ENCODE measurements around the gene CCDC117.
"Not testable (repeated sequence)": the region's sequence is repeated elsewhere in the genome, so short reads cannot be mapped to it uniquely, and the experiment has no call there.

The CCDC117 gene

GRCh38 chr22:28750471-28750881, 22.0 kb upstream of the CCDC117 start:
- no peak overlapping the region for H3K4ac ChIP-seq (ENCODE audit: low read depth in 1 of 2, low read length in 2 of 2)
- no peak overlapping the region for H2AFZ ChIP-seq (ENCODE audit: low read depth, low read length)
- H3K79me1 ChIP-seq (replicated peaks; ENCODE audit: low read length, poor library complexity, severe bottlenecking) = peaks cover 6% of the 10 kb centered on the region
- H4K91ac ChIP-seq (ENCODE audit: low read length) = no peak overlapping the region
- H3K4me3 ChIP-seq (ENCODE audit: insufficient read depth in 1 of 2, low read depth in 1 of 2, low read length in 2 of 2) = no peak overlapping the region
- H3K36me3 ChIP-seq (ENCODE audit: control insufficient read depth in 1 of 2, insufficient read depth in 2 of 2, low read depth in 1 of 2, low read length in 2 of 2) = peaks cover 29 to 67% of the 10 kb centered on the region in 2 experiments
- no peak overlapping the region for H2BK12ac ChIP-seq (ENCODE audit: low read length in 2 of 2)
- no peaks in the 10 kb centered on the region for H3K4me1 ChIP-seq (ENCODE audit: control insufficient read depth, insufficient read depth, low read depth, low read length)
- H3K9me3 ChIP-seq (ENCODE audit: control insufficient read depth, low read length) = no peaks in the 10 kb centered on the region
- no peak overlapping the region for H2BK15ac ChIP-seq (ENCODE audit: low read depth, poor library complexity, severe bottlenecking)
- no peak overlapping the region for H3K18ac ChIP-seq (ENCODE audit: low read depth in 1 of 2, low read length in 2 of 2)
- H2BK5ac ChIP-seq (ENCODE audit: low read depth, low read length, poor library complexity, severe bottlenecking) = no peak overlapping the region
- 88% methylated on average over 2 of the region's 6 CpGs for WGBS
- H3K4me2 ChIP-seq (ENCODE audit: low read length, poor library complexity, severe bottlenecking) = no peak overlapping the region
- no peak overlapping the region for H3K9ac ChIP-seq (ENCODE audit: low read length)
- no peak for DNase-seq
- H2BK120ac ChIP-seq (ENCODE audit: low read depth, low read length) = no peak overlapping the region
- no peak overlapping the region for H4K8ac ChIP-seq (ENCODE audit: low read length)
- peak overlapping the region; percentile 77 for H2AK5ac ChIP-seq (ENCODE audit: low read length, severe bottlenecking)
- no peak overlapping the region for H3K14ac ChIP-seq (ENCODE audit: low read length in 2 of 2)
- peak overlapping the region; percentile 74 for H3K27ac ChIP-seq (ENCODE audit: low read length, poor library complexity, severe bottlenecking)
- no peak overlapping the region for H3K23ac ChIP-seq (ENCODE audit: low read length in 2 of 2)
- no peaks in the 10 kb centered on the region for H3K27me3 ChIP-seq (ENCODE audit: control insufficient read depth in 1 of 2, insufficient read depth in 1 of 2, low read length in 2 of 2)

- H2BK5ac ChIP-seq (ENCODE audit: low read depth, low read length, poor library complexity, severe bottlenecking); H2AK5ac ChIP-seq (ENCODE audit: low read length, severe bottlenecking); H2BK15ac ChIP-seq (ENCODE audit: low read depth, poor library complexity, severe bottlenecking); H3K79me1 ChIP-seq (replicated peaks; ENCODE audit: low read length, poor library complexity, severe bottlenecking); H3K4ac ChIP-seq (ENCODE audit: low read depth in 1 of 2, low read length in 2 of 2); H4K91ac ChIP-seq (ENCODE audit: low read length); H3K14ac ChIP-seq (ENCODE audit: low read length in 2 of 2); H3K27me3 ChIP-seq (ENCODE audit: control insufficient read depth in 1 of 2, insufficient read depth in 1 of 2, low read length in 2 of 2); DNase-seq; H2BK120ac ChIP-seq (ENCODE audit: low read depth, low read length); H4K8ac ChIP-seq (ENCODE audit: low read length); H3K27ac ChIP-seq (ENCODE audit: low read length, poor library complexity, severe bottlenecking); H3K23ac ChIP-seq (ENCODE audit: low read length in 2 of 2); H3K9ac ChIP-seq (ENCODE audit: low read length); H3K9me3 ChIP-seq (ENCODE audit: control insufficient read depth, low read length); H3K4me3 ChIP-seq (ENCODE audit: insufficient read depth in 1 of 2, low read depth in 1 of 2, low read length in 2 of 2); H2AFZ ChIP-seq (ENCODE audit: low read depth, low read length); H3K4me1 ChIP-seq (ENCODE audit: control insufficient read depth, insufficient read depth, low read depth, low read length); H2BK12ac ChIP-seq (ENCODE audit: low read length in 2 of 2); H3K18ac ChIP-seq (ENCODE audit: low read depth in 1 of 2, low read length in 2 of 2); H3K4me2 ChIP-seq (ENCODE audit: low read length, poor library complexity, severe bottlenecking): not testable (repeated sequence)
- peaks cover 6 to 36% of the 10 kb centered on the region in 2 experiments for H3K36me3 ChIP-seq (ENCODE audit: control insufficient read depth in 1 of 2, insufficient read depth in 2 of 2, low read depth in 1 of 2, low read length in 2 of 2)
- 93% methylated on average over 3 of the region's 3 CpGs for WGBS
These were observed 18.0 kb upstream of the CCDC117 start for GRCh38 chr22:28754512-28754911.

GRCh38 chr22:28759861-28760560, 12.5 kb upstream of the CCDC117 start:
- H3K14ac ChIP-seq (ENCODE audit: low read length in 2 of 2) = no peak overlapping the region
- H3K4ac ChIP-seq (ENCODE audit: low read depth in 1 of 2, low read length in 2 of 2) = no peak overlapping the region
- H4K8ac ChIP-seq (ENCODE audit: low read length) = no peak overlapping the region
- H2AFZ ChIP-seq (ENCODE audit: low read depth, low read length) = no peak overlapping the region
- H3K4me1 ChIP-seq (ENCODE audit: control insufficient read depth, insufficient read depth, low read depth, low read length) = no peaks in the 10 kb centered on the region
- H3K79me1 ChIP-seq (replicated peaks; ENCODE audit: low read length, poor library complexity, severe bottlenecking) = no peaks in the 10 kb centered on the region
- no peak overlapping the region for H2BK12ac ChIP-seq (ENCODE audit: low read length in 2 of 2)
- no peak overlapping the region for H2BK5ac ChIP-seq (ENCODE audit: low read depth, low read length, poor library complexity, severe bottlenecking)
- no peaks in the 10 kb centered on the region for H3K9me3 ChIP-seq (ENCODE audit: control insufficient read depth, low read length)
- H3K23ac ChIP-seq (ENCODE audit: low read length in 2 of 2) = no peak overlapping the region
- no peak overlapping the region for H3K4me3 ChIP-seq (ENCODE audit: insufficient read depth in 1 of 2, low read depth in 1 of 2, low read length in 2 of 2)
- H3K9ac ChIP-seq (ENCODE audit: low read length) = no peak overlapping the region
- H3K36me3 ChIP-seq (ENCODE audit: control insufficient read depth in 1 of 2, insufficient read depth in 2 of 2, low read depth in 1 of 2, low read length in 2 of 2) = peaks cover 0 to 6% of the 10 kb centered on the region in 2 experiments
- no peak overlapping the region for H3K18ac ChIP-seq (ENCODE audit: low read depth in 1 of 2, low read length in 2 of 2)
- WGBS = 81% methylated on average over 3 of the region's 3 CpGs
- H3K27me3 ChIP-seq (ENCODE audit: control insufficient read depth in 1 of 2, insufficient read depth in 1 of 2, low read length in 2 of 2) = no peaks in the 10 kb centered on the region
- no peak overlapping the region for H2AK5ac ChIP-seq (ENCODE audit: low read length, severe bottlenecking)
- DNase-seq = peak; percentile 15
- no peak overlapping the region for H3K4me2 ChIP-seq (ENCODE audit: low read length, poor library complexity, severe bottlenecking)
- no peak overlapping the region for H2BK120ac ChIP-seq (ENCODE audit: low read depth, low read length)
- H2BK15ac ChIP-seq (ENCODE audit: low read depth, poor library complexity, severe bottlenecking) = no peak overlapping the region
- no peak overlapping the region for H3K27ac ChIP-seq (ENCODE audit: low read length, poor library complexity, severe bottlenecking)
- H4K91ac ChIP-seq (ENCODE audit: low read length) = no peak overlapping the region

GRCh38 chr22:28761449-28761755, 11.1 kb upstream of the CCDC117 start:
- no peaks in the 10 kb centered on the region for H3K9me3 ChIP-seq (ENCODE audit: control insufficient read depth, low read length)
- 93% methylated on average over 10 of the region's 10 CpGs for WGBS
- no peak overlapping the region for H3K14ac ChIP-seq (ENCODE audit: low read length in 2 of 2)
- no peak overlapping the region for H4K91ac ChIP-seq (ENCODE audit: low read length)
- no peak for DNase-seq
- H3K4ac ChIP-seq (ENCODE audit: low read depth in 1 of 2, low read length in 2 of 2) = no peak overlapping the region
- no peak overlapping the region for H3K4me3 ChIP-seq (ENCODE audit: insufficient read depth in 1 of 2, low read depth in 1 of 2, low read length in 2 of 2)
- H3K23ac ChIP-seq (ENCODE audit: low read length in 2 of 2) = no peak overlapping the region
- H2BK15ac ChIP-seq (ENCODE audit: low read depth, poor library complexity, severe bottlenecking) = no peak overlapping the region
- H2AFZ ChIP-seq (ENCODE audit: low read depth, low read length) = no peak overlapping the region
- H2BK5ac ChIP-seq (ENCODE audit: low read depth, low read length, poor library complexity, severe bottlenecking) = no peak overlapping the region
- no peak overlapping the region for H3K4me2 ChIP-seq (ENCODE audit: low read length, poor library complexity, severe bottlenecking)
- H2BK12ac ChIP-seq (ENCODE audit: low read length in 2 of 2) = no peak overlapping the region
- no peak overlapping the region for H2BK120ac ChIP-seq (ENCODE audit: low read depth, low read length)
- no peaks in the 10 kb centered on the region for H3K27me3 ChIP-seq (ENCODE audit: control insufficient read depth in 1 of 2, insufficient read depth in 1 of 2, low read length in 2 of 2)
- H2AK5ac ChIP-seq (ENCODE audit: low read length, severe bottlenecking) = no peak overlapping the region
- H3K9ac ChIP-seq (ENCODE audit: low read length) = no peak overlapping the region
- no peak overlapping the region for H4K8ac ChIP-seq (ENCODE audit: low read length)
- H3K36me3 ChIP-seq (ENCODE audit: control insufficient read depth in 1 of 2, insufficient read depth in 2 of 2, low read depth in 1 of 2, low read length in 2 of 2) = peaks cover 0 to 4% of the 10 kb centered on the region in 2 experiments
- H3K27ac ChIP-seq (ENCODE audit: low read length, poor library complexity, severe bottlenecking) = no peak overlapping the region
- H3K18ac ChIP-seq (ENCODE audit: low read depth in 1 of 2, low read length in 2 of 2) = no peak overlapping the region
- H3K79me1 ChIP-seq (replicated peaks; ENCODE audit: low read length, poor library complexity, severe bottlenecking) = no peaks in the 10 kb centered on the region
- no peaks in the 10 kb centered on the region for H3K4me1 ChIP-seq (ENCODE audit: control insufficient read depth, insufficient read depth, low read depth, low read length)

Measured in mesenchymal stem cell (in vitro differentiated cells and primary cell).